NCI-H1417 treated with DMSO at 0.1 percent for 48 hours (cell line): Measurements from ENCODE around the gene TARS2.
A peak's percentile ranks its signal among the peaks of the same experiment; 100 is the strongest.

ENCODE experiments used
- DNase-seq: peaks from one replicate; lab custom pipeline; 2025; lab: John Stamatoyannopoulos, UW

TARS2 gene

DNA sequence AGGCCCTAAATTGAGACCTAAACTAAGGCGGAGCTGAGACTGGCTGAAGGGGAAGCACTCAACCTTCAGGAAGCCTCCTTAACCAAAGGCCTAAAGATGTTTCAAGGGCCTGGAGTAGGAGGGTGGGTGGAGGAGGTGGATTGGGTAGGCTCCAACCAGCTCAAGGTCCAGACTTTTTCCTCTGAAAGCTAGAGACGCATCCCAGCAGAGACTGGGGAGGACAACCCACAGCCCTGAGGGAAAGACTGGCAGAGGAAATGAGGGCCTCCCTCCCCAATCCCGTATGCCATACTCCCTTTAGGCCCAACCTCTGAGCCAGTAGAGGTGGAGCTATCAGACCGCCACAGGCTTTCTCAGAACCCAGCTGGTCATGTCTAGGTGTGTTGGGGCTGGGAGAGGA, 21.8 kb downstream of the TARS2 start:
- no peak for DNase-seq

DNA sequence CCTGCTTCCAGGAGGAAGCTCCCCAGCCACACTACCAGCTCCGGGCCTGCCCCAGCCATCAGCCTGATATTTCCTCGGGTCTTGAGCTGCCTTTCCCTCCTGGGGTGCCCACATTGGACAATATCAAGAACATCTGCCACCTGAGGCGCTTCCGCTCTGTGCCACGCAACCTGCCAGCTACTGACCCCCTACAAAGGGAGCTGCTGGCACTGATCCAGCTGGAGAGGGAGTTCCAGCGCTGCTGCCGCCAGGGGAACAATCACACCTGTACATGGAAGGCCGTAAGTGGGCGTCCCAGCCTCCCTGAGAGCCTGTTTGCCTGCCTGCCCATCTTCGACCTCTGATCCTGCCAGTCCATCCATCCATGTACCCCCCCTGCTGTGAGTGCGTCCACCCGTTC, 24.3 kb downstream of the TARS2 start:
- peak; percentile 44 for DNase-seq

DNA sequence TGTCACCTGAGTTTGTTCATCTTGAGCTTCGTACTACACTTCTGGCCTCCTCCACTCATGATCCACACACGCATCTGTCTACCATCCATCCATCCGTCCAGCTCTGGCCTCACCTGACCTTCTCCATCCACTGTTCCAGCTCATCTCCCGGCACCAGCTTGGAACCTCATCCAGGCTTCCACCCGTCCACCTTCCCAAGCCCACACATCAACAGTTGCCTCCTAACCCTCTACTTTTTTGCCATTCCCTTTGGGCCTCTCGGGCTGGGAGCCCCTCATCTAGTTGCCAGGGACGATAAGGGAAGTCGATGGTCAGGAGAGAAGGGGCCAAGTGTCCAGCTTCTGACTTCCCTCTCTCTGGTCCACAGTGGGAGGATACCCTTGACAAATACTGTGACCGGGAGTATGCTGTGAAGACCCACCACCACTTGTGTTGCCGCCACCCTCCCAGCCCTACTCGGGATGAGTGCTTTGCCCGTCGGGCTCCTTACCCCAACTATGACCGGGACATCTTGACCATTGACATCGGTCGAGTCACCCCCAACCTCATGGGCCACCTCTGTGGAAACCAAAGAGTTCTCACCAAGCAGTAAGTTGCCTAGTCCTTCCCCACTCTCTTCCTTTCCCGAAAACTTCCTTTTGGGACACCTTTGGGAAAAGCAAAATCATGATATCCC, 24.9 kb downstream of the TARS2 start:
- no peak for DNase-seq

DNA sequence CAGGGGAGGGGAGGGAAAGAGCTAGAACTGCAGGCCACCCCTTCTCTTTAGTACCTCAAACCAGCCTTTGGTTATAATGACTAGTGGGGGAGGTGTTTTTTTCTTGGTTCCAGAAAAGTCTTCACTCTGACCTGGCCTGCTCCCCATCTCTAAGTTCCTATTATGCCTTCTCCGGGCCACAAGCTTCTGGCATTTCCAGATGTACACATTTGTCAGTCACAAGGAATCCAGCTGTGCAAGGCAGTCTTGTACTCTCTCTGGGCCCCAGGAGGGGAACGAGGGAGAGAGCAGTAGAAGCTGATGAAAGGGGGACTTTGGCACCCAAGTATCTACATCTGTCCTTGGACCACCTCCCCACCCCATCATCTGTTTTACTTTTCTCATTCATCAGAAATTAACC, 25.6 kb downstream of the TARS2 start:
- no peak for DNase-seq

DNA sequence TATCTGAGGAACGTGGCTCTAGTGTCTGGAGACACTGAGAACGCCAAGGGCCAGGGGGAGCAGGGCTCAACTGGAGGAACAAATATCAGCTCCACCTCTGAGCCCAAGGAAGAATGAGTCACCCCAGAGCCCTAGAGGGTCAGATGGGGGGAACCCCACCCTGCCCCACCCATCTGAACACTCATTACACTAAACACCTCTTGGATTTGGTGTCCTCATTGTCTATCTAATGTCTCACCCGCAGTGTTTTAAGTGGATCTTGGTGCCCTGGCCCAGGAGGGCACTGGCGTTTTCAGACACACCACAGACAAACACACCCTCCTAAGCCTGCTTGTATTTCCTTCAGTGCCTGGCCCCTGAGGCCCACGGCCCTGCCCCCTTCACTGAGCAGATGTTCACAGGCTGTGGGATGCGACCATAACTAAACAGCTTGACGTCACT, 26.2 kb downstream of the TARS2 start:
- no peak for DNase-seq

DNA sequence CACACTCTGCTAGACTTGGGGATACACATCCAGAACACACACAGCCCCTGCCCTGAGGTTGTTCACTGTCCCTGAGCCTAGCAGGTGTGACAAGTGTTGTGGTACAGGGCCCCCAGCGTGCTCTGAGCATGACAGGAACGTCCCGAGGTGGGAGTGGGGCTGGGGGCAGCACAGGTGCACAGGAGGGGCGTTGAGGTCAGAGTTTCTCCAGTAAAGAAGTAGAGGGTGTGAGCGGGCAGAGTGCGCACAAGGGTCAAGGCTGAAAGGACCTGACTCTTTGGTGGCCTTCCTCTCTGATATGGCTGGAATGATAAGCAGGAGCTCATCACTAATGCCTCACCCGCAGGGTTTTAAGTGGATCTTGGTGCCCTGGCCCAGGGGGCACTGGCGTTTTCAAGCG, 27.0 kb downstream of the TARS2 start:
- no peak for DNase-seq

DNA sequence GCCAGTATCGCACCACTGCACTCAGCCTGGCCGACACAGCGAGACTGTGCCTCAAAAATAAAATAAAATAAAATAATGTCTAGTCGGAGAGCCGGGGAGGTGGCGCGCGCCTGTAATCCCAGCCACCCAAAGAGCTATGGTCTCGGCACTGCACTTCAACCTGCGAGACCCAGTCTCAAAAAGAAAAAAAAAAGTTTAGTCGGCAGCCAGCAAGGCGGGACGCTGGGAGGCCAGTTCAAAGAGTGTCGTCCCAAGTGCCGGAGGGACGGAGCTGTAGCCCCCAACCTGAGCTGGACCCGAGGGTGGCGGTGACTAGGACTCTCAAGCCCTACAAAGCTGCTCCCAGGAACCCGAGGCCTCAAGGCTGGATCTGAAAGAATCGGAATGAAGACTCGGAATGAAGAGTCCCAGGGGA, 27.7 kb downstream of the TARS2 start:
- DNase-seq, result no peak

DNA sequence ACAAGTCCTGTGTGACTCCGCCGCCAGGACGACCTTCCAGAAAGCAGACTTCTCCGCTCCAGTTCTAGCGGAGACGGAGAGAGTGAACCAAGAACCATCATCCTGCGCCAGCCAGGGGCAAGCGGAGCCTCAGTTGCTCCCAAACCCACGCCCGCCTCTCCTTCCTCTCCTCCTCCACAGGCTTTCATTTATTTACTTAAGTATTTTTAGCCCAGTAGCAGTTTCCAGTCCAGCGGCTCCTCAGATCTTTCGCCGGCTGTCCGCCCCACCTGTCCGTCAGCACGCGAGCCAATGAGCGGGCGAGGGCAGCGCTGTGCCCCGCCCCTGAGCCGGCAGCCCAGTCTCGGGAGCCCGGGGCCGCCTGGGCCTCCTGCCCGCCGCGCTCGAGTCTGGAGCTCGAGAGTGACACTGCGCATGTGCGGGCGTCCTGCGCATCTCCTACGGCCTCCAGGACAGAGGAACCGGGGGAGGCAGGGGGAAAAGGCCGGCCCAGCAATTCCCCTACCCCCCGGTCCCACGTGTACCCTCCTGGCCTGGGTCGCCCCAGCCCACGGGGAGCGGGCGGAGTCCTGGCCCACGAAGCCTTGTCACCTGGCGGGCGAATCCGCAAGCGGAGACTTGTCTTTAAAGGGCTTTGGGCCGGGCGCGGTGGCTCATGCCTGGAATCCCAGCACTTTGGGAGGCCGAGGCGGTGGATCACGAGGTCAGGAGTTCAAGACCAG, 28.3 kb downstream of the TARS2 start, which contains the start of gene FALEC:
Gene FALEC (plus strand): TSS at position 425 of the 722 bp plus-strand sequence.
- DNase-seq, result peak; percentile 68

DNA sequence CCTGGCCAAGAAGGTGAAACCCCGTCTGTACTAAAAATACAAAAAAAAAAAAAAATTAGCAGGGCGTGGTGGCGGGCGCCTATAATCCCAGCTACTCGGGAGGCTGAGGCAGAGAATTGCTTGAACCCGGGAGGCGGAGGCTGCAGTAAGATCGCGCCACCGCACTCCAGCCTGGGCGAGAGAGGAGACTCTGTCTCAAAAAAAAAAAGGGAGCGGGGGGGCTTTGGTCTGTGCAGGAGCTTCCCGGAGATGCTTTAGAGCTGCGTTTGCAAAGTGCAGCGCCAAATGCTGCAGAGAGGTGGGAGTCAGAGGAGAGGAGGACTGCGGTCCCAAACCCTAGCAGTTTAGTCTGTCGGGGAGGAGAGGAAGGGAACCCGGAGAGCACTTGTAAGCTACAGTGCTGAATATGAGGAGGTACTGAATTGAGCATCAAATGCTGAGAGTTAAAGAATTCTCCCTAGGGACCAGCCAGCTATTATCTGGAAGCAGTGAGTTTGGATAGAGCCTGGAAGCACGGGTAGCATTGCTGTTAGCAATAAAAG, 28.9 kb downstream of the TARS2 start:
- DNase-seq, result no peak

DNA sequence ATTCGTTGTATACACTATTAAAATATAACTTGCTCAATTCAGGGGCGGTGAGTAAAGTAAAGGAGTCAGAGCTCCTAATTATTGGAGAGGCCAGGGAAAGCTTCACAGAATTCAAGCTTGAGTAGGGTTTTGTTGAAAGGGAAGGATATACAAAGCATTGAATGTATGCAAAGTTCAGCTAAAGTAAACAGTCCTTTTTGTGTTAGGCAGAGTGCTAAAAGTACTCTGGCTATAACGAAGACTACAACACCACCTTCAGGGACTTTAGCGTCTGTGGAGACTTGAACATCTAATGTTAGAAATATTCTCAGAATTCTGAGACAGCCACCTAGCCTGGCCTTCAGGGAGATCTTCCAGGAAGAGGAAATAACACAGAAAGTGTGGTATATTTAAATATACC, 29.4 kb downstream of the TARS2 start:
- DNase-seq, result no peak

DNA sequence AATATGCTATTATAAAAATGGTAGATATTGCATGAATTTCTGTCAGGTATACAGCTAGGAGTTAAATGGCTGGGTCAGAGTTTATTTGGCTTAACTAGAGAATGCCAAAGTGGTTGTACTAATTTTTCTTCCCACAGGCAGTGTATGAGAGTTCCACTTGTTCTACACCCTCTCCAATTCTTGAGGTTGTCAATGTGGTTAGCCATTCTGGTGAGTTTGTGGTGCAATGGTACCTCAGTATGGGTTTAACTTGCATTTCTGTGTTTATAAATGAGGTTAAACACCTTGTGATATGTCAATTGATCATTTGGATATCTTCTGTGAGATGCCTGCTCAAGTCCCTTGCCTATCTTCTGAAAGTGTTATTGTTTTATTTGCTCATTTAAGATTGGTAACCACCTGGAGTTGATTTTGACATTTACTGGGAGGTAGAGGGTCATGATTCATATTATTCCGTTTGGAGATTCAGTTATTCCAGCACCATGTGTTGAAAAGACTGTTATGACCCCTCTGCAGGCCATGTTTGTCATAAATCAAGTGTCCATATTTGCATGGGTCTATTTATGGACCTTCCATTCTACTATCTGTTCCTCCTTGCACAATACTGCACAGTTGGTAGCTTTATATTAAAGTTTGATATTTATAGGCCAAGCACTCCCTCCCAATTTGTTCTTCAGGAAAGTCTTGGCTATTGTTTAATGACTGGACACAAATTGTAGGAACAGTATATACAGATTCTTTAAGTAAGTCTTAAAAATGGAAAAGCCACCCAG, 34.2 kb downstream of the TARS2 start:
- no peak for DNase-seq

DNA sequence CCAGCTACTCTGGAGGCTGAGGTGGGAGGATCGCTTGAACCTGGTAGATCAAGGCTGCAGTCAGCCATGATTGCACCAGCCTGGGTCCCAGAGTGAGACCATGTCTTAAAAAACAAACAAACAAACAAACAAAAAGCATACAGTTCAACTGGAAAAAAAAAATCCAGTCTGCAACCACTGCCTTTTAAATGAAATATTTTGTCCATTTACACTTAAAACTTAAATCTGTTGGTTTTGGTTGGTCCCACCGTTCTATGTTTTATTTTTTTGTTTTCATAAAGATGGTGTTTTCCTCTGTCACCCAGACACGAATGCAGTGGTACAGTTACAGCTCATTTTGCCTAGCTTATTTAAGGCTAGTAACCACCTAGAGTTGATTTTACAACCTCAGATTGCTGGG, 38.1 kb downstream of the TARS2 start:
- DNase-seq, result no peak

DNA sequence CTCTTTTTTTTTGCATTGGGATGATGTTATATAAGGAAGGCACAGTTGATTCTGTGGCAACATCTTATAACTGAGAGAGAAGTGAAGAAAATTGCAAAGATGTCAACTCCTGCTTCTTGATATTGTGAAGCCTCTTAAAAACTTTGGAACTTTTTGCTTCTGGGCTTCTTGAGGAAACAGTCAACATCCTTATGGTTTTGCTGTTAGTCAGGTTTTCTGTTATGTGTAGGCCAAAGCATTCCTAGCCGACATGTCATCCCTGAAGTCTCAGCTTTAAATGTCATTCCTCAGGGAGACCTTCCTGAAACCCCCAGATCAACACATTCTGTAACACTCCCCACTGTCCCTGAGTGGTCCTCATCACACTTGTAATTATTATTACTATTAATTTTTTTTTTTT, 41.0 kb downstream of the TARS2 start:
- no peak for DNase-seq

DNA sequence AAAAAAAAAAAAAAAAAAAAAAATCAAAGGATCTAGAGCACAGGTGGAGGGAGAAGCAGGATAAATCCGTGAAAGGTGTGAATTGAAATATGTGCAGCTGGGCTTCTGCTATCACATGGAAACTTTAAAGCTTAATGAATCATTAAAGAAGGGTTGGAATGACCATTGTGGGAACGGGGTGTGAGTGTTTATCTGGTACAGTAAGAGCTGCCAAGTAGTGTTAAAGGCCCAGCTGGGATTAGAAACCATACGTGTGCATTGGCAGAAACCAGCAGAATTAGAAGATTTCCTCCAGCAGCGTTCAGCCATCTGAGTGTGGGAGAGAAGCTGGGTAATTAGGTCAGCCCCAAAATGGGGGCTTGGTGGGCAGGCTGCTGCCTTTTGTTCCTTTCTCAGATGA, 41.8 kb downstream of the TARS2 start:
- no peak for DNase-seq

DNA sequence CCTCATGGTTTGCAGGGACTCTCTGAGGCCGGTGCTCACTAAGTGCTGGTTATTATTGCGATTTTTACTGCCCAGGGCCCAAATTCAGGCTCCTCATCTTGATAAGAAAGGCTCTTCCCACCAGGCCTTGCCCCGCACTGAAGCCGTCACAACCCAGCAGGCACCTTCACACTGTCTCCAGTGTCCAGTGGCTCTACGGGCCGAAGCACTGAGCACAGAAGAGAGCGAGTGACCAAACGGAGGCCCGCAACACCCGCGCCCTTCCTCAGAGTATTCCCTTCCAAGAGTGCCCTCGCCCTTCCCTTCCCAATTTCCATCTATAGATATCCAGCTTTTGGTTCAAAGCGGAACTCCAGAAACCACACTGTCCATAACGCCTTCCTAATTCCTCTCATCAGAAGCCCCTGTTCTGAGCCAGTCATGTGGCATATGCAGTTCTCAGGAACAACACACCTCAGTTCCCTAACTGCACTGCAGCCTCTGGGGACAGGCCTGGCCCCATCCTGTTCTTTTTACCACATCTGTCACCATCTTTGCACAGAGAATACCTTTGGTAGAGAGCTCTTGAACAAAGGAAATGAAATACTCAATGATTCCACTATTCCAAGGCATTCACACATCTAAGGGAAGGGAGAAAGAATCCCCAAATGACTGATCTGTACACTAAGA, 43.4 kb downstream of the TARS2 start:
- no peak for DNase-seq

DNA sequence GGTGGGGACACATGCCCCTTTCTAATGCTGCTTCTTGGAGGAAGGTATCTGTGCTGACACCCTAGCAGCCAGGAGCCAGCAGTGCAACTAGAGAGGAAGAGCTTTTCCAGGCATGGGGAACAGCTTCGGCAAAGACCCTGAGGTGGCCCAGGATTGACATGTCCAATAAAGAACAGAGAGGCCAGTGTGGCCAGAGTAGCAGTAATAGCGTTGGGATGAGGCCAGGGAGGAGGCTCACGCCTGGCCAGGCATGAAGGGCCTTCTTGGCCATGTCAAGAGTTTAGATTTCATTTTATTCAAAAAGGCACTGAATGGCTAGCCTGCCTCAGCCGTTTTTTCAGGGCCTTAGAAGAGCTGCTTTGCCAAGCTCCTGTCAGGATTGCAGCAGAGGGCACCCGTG, 45.6 kb downstream of the TARS2 start:
- DNase-seq, result no peak

DNA sequence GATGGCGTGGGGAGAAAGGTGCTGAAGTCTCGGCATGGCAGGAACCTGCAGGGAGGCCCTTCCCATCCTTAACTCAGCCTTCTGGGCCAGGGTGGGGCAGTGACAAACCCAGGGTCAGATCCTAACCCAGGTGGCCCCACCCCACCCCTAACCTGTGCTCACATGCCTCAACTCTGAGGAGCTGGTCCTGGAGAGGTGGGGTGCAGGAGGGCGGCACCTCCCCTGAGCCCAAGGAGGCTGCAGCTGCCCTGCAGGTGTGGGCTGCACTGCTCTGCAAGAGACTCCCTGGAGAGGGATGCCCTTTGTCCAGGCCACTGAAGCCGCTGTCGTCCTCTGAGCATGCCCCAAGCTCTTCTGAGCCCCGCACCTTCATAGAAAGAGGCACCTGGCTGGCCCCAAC, 46.8 kb downstream of the TARS2 start:
- no peak for DNase-seq

DNA sequence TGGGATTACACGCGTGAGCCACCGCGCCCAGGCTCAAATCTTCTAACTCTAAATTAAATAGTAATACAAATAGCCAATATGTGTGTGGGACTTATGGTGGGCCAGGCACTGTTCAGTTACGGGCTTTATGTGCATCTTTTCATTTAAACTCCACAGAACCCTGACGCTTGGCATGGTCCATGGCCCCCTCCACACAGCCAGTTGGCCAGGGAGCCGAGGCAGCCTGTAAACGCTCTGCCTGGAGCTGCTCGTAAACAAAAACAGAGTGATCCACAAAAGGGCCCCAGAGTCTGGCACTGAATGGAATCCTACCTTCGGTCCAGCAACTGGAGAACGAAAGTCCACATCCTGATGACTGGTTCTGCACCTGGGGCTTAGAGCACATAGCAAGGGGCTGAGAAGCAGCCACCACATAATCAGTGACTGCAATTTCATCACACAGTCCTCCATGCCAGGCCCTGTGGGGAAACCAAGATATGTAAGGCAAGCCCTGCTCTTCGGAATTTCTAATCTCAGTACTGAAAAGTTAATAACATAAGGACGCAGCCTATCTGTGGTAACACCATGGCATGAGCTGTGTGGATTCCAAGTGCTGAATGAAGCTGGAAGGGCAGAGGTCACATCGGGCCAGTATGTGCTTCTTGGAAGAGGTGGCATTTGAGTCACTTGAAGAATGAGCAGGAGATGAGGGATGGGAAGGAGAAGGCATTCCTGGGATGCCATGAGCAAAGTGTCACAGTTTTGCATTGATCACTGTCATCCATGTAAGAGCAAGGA, 48.5 kb downstream of the TARS2 start:
- no peak for DNase-seq

DNA sequence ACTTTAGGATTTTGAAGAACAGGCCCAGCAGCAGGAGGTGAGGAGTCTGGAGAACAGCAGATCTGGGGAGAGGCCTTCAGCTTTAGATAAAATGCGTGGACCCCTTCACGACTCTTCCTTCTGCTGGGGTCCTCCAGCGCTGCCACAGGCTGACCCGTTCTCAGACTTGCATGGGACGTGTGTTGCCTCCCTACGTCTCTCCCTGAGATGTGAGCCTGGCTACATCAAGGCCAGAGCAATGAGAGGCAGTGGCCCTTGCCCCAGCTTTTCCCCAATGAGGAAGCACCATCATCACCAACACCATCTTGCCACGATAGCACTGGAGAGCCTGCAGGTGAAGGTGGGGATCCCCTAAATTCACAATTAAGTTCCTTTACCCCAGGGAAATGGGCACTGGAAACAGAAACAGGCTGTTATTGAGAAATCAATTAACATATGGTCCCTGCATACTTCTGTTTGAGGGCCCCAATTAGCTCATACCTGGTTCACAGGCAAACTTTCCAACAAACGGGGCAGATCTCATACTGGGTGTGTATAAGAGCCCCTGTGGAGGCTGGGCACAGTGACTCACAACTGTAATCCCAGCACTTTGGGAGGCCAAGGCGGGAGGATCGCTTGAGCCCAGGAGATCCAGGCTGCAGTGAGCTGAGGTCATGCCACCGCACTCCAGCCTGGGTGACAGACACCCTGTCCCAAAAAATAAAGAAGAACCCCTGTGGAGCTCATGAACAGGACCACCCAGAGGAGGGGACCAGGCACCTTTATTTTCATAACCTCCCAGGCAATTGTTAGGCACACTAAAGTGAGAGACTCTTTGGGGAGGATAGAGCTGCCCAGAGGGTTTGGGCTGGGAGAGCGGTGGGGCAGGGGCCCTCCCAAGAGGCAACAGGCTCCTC, 49.9 kb downstream of the TARS2 start:
- DNase-seq, result no peak
